GM06990 (cell line): ENCODE data around the gene APOA4.

ENCODE experiments used
- DNase-seq: peaks from one replicate; pipeline ENCODE4 v3.0.0-alpha.2; 2011; ENCODE audit not compliant: insufficient read length; ENCODE audit errors: extremely low read depth
- H3K27me3 ChIP-seq: replicated peaks from 2 replicates; pipeline ENCODE4 v1.6.0; 2011; ENCODE audit warnings: low read length; ENCODE audit not compliant: control insufficient read depth, insufficient read depth
- H3K36me3 ChIP-seq: 2 replicates; pipeline ENCODE4 v1.5.1; 2011; ENCODE audit warnings: low read length; ENCODE audit not compliant: control insufficient read depth, insufficient read depth
- H3K4me3 ChIP-seq: replicated peaks from 2 replicates; pipeline ENCODE4 v1.5.1; 2011; ENCODE audit warnings: low read depth, mild to moderate bottlenecking, control low read depth, low read length
- CTCF ChIP-seq: IDR thresholded peaks from 2 replicates; pipeline ENCODE4 v1.5.1; 2011; ENCODE audit warnings: low read length, control low read depth, mild to moderate bottlenecking, inconsistent platforms; ENCODE audit not compliant: insufficient read depth, poor library complexity, severe bottlenecking

Gene APOA4

GRCh38 chr11:116847612-116848011, 24.5 kb upstream of the APOA4 start:
- peaks cover 31% of the 10 kb centered on the region for H3K36me3 ChIP-seq
- no peak for TF ChIP-seq CTCF

GRCh38 chr11:116844722-116845121, 21.6 kb upstream of the APOA4 start:
- DNase-seq: no peak
- Histone ChIP-seq H3K27me3 (no peaks in the 10 kb centered on the region), H3K36me3 (peaks cover 31% of the 10 kb centered on the region), H3K4me3 (no peak overlapping the region)
- no peak for TF ChIP-seq CTCF

More at GRCh38 chr11:116847612-116848011, 24.5 kb upstream of the APOA4 start:
- Histone ChIP-seq H3K27me3 (no peaks in the 10 kb centered on the region), H3K4me3 (no peak overlapping the region)
- no peak for DNase-seq

- no peak for DNase-seq
- H3K27me3 ChIP-seq: no peaks in the 10 kb centered on the region
- no peak for TF ChIP-seq CTCF
- H3K4me3 ChIP-seq: no peak overlapping the region
- peaks cover 28% of the 10 kb centered on the region for H3K36me3 ChIP-seq
Measured at GRCh38 chr11:116843661-116844060, 20.6 kb upstream of the APOA4 start.

GRCh38 chr11:116842909-116843308, 19.8 kb upstream of the APOA4 start:
- H3K36me3 ChIP-seq: peaks cover 25% of the 10 kb centered on the region
- TF ChIP-seq CTCF: no peak
- no peaks in the 10 kb centered on the region for H3K27me3 ChIP-seq
- no peak for DNase-seq
- H3K4me3 ChIP-seq: no peak overlapping the region

- DNase-seq: no peak
- Histone ChIP-seq H3K27me3 (no peaks in the 10 kb centered on the region), H3K4me3 (no peak overlapping the region), H3K36me3 (peaks cover 18% of the 10 kb centered on the region)
- no peak for TF ChIP-seq CTCF
Measured at GRCh38 chr11:116842117-116842516, 19.0 kb upstream of the APOA4 start.

GRCh38 chr11:116840746-116841296, 17.7 kb upstream of the APOA4 start:
- DNase-seq: no peak
- Histone ChIP-seq H3K27me3 (no peaks in the 10 kb centered on the region), H3K36me3 (peaks cover 14% of the 10 kb centered on the region), H3K4me3 (no peak overlapping the region)
- TF ChIP-seq CTCF: no peak
